Measurements from ENCODE around the gene USP47.

The USP47 gene

DNA sequence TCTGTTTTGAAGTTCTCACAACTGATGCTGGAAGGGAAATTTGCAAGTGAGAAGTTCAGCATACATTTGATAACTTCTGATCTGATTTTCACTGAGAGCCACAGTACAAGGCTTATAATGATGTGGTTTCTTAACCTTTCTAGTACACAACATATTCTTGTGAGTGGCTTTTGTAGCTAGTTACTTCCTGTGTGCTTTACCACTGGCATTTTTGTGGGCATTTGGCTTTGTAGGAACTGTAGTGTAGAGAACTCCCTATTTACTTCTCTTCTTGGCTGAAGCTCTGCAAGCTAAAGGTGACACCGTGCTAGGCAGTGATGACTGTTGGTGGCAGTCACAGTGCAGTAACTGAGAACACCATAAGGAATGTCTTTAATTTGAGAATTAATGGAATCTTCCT is 14.9 kb downstream of the USP47 start:
- FAIRE-seq (no peak), DNase-seq (ENCODE audit: insufficient read length, low spot score) (no peak)
- TF ChIP-seq, protein P1, sequence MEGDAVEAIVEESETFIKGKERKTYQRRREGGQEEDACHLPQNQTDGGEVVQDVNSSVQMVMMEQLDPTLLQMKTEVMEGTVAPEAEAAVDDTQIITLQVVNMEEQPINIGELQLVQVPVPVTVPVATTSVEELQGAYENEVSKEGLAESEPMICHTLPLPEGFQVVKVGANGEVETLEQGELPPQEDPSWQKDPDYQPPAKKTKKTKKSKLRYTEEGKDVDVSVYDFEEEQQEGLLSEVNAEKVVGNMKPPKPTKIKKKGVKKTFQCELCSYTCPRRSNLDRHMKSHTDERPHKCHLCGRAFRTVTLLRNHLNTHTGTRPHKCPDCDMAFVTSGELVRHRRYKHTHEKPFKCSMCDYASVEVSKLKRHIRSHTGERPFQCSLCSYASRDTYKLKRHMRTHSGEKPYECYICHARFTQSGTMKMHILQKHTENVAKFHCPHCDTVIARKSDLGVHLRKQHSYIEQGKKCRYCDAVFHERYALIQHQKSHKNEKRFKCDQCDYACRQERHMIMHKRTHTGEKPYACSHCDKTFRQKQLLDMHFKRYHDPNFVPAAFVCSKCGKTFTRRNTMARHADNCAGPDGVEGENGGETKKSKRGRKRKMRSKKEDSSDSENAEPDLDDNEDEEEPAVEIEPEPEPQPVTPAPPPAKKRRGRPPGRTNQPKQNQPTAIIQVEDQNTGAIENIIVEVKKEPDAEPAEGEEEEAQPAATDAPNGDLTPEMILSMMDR (IDR thresholded peaks at IDR 0.05; ENCODE audit: insufficient read depth, missing control alignments) = no peak

DNA sequence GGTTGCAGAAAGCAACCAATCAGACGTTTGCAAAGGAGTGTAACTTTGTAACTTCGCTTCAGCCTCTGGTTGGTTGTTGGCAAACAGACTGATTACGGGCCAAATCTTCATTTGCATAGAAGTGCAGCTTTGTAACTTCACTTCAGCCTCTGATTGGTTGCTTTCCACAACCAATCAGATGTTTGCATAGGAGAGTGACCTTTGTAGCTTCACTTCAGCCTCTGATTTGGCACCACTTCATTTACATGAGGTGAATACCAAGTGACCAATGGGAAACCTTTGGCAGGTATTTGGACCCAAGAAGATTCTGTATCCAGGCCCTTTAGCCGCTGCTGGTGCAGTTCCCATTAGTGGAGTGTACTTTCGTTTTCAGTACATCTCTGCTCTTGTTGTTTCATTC is 16.0 kb downstream of the USP47 start:
- no peak for DNase-seq (ENCODE audit: insufficient read length, low spot score)
- TF ChIP-seq, protein P1 (IDR thresholded peaks at IDR 0.05; ENCODE audit: insufficient read depth, missing control alignments) = no peak
- no peak for FAIRE-seq

DNA sequence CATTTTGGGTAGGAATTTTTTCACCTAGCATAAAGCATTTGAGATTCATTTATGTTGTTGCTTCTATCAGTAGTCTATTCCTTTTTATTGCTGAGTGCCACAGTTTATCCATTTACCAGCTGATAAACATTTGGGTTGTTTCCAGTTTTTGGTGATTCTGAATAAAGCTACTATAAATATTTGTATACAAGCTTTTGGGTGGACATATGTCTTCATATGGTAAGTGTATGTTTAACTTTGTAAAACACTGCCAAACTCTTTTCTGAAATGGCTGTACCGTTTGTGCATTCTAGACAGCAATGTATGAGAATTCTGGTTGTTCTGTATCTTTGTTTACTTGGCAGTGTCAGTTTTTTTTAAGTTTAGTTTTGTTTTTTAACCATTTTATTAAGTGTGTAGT is 16.9 kb downstream of the USP47 start:
- DNase-seq (ENCODE audit: insufficient read length, low spot score) (no peak), FAIRE-seq (no peak)
- TF ChIP-seq, protein P1 (IDR thresholded peaks at IDR 0.05; ENCODE audit: insufficient read depth, missing control alignments) = no peak

DNA sequence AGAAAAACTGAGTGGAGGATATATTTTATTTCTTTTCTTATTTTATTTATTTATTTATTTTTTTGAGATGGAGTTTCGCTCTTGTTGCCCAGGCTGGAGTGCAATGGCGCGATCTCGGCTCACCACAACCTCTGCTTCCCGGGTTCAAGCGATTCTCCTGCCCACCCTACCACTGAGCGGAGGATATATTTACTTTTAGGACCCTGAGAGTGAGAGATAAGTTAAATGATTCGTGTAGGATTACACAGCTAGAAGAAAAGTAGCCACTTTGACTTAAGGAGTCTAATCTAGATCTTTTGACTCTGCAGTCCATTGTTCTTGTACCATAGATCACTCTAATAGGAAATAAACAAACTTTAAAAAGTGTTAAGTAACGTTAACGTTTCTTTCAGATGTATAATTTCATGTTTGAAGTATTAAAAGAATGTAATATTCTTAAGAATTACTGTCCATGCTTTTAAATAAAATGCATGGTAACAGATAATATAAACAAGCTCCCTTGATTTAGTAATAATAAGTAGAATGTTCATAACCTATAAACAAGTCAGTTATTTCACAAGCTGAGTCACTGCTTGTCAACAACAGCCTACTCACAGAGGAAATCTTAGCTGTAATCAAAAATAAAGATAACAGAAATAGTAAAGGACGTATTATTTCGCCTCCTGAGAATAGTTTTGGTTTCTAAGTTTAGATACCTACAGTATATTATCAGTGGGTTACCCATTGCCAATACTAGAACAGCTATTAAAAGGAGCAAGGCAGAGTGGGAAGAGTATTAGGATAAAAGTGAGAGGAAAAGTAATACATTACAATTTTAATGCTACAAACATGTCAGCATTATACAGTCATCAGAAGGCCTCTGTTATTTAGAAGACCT is 18.6 kb downstream of the USP47 start:
- TF ChIP-seq, protein P1 (IDR thresholded peaks at IDR 0.05; ENCODE audit: insufficient read depth, missing control alignments) = no peak
- FAIRE-seq = no peak

DNA sequence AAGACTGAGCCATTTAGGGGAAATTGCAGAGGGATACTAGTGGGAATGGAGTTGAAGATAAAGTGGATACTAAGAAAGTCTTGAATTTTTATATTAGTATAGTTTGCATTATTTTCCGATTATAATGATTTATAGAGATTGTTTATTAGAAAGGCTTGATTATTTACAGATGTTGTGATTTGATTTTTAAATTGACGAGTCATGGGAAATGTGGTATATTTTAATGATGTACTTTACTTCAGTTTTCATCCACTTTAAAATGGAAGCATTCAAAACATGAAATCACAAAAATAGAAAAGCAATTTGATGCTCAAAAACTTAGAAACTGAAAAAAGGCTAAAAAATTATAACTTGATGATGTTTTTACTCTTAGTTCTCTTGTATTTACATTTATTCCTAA is 21.2 kb downstream of the USP47 start:
- TF ChIP-seq, protein P1 (IDR thresholded peaks at IDR 0.05; ENCODE audit: insufficient read depth, missing control alignments) = no peak
- FAIRE-seq = no peak
- DNase-seq (ENCODE audit: insufficient read length, low spot score) = no peak

More for the DNA sequence above, 18.6 kb downstream of the USP47 start:
- DNase-seq (ENCODE audit: insufficient read length, low spot score) = no peak

DNA sequence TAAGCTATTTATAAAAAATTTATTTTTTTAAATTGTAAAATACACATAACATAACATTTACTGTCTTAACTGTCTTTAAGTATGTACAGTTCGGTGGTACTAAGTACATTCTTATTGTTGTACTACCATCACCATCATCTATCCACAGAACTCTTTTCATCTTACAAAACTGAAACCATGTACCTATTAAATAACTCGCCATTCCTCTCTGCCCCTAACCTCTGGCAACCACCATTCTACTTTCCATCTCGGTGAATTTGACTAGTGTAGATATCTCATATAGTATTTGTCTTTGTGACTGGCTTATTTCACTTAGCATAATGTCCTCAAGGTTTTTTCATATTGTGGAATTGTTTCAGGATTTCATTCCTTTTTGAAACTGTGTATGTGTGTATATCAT is 22.6 kb downstream of the USP47 start:
- FAIRE-seq (no peak), DNase-seq (ENCODE audit: insufficient read length, low spot score) (no peak)
- TF ChIP-seq, protein P1 (IDR thresholded peaks at IDR 0.05; ENCODE audit: insufficient read depth, missing control alignments) = no peak

DNA sequence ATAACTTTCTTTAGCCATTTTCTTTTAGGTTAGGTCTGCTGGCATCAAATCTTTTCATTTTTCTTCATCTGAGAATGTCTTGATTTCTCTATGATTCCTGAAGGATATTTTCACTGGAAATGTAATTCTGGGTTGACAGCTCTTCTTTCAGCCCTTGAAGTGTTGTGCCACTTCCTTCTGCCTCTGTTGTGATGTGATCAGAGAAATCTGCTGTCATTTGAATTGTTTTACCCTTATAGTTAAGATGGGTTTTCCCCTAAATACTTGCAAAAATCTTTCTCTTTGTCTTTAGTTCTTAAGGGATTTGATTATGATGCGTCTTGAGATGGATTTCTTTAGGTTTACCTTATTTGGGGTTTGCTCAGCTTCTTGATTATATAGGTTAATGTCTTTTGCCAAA is 23.0 kb downstream of the USP47 start:
- no peak for FAIRE-seq
- TF ChIP-seq, protein P1 (IDR thresholded peaks at IDR 0.05; ENCODE audit: insufficient read depth, missing control alignments) = no peak
- DNase-seq (ENCODE audit: insufficient read length, low spot score) = no peak

Measured in D721Med (cell line).